Fibroblast of villous mesenchyme (primary cell): ENCODE results near the gene RGS12. TPM values are rescaled to one million over a fixed set of nuclear protein-coding genes. Genes with fewer than 3 reads are reported as not detected.

Experiments used
- DNase-seq: peaks from one replicate; pipeline ENCODE4 v3.0.0-alpha.2; 2010; ENCODE audit warnings: low read depth
- H3K4me3 ChIP-seq: 2 replicates; pipeline ENCODE4 v1.5.1; 2011; ENCODE audit warnings: low read depth, mild to moderate bottlenecking, low read length
- CTCF ChIP-seq: IDR thresholded peaks from 2 replicates; pipeline ENCODE4 v1.5.1; 2012; ENCODE audit warnings: low read depth, mild to moderate bottlenecking, low read length; ENCODE audit not compliant: insufficient read depth
- total RNA-seq: library from RNA; depleted of rRNA; stranded (reverse); fragments of >200 nt; gene quantifications from 2 replicates; pipeline ENCODE4 v1.2.3, GENCODE V29; 2012

Gene RGS12
- total RNA-seq, 1 donor = 11.7 TPM

- H3K4me3 ChIP-seq = no peak overlapping the region
- no peak for TF ChIP-seq CTCF
- no peak for DNase-seq
These were observed 23.5 kb upstream of the RGS12 start for GRCh38 chr4:3269105-3269927.

- no peak for TF ChIP-seq CTCF
- DNase-seq = no peak
- H3K4me3 ChIP-seq = no peak overlapping the region
These were observed 22.7 kb upstream of the RGS12 start for GRCh38 chr4:3269991-3270611.

GRCh38 chr4:3271131-3271530, 21.7 kb upstream of the RGS12 start:
- DNase-seq = no peak
- H3K4me3 ChIP-seq = no peak overlapping the region
- no peak for TF ChIP-seq CTCF

GRCh38 chr4:3276986-3277385, 15.8 kb upstream of the RGS12 start:
- no peak overlapping the region for H3K4me3 ChIP-seq
- TF ChIP-seq CTCF = no peak
- no peak for DNase-seq

GRCh38 chr4:3280466-3280865, 12.4 kb upstream of the RGS12 start:
- TF ChIP-seq CTCF = no peak

GRCh38 chr4:3283483-3283882, 9.3 kb upstream of the RGS12 start:
- TF ChIP-seq CTCF = no peak
- no peak for DNase-seq
- H3K4me3 ChIP-seq = no peak overlapping the region

More at GRCh38 chr4:3280466-3280865, 12.4 kb upstream of the RGS12 start:
- DNase-seq = no peak
- H3K4me3 ChIP-seq = no peak overlapping the region

- DNase-seq = no peak
- H3K4me3 ChIP-seq = no peak overlapping the region
- no peak for TF ChIP-seq CTCF
These were observed 8.9 kb upstream of the RGS12 start for GRCh38 chr4:3283916-3284315.
